ENCODE results near the gene RHOJ. TPM values are rescaled to one million over a fixed set of nuclear protein-coding genes. Genes with fewer than 3 reads are reported as not detected.
"Not testable (repeated sequence)": the region's sequence is repeated elsewhere in the genome, so short reads cannot be mapped to it uniquely, and the experiment has no call there.

The RHOJ gene
- total and polyA plus RNA-seq, 8 donors: 21.5 to 66.7 (median 60.2) TPM

GRCh38 chr14:63164108-63164683 lies 40.0 kb upstream of the RHOJ start:
- no peaks in the 10 kb centered on the region for H3K36me3 ChIP-seq
- H3K4me3 ChIP-seq: no peak overlapping the region
- H3K27ac ChIP-seq: no peak overlapping the region
- no peaks in the 10 kb centered on the region for H3K4me1 ChIP-seq
- TF ChIP-seq, protein P1, sequence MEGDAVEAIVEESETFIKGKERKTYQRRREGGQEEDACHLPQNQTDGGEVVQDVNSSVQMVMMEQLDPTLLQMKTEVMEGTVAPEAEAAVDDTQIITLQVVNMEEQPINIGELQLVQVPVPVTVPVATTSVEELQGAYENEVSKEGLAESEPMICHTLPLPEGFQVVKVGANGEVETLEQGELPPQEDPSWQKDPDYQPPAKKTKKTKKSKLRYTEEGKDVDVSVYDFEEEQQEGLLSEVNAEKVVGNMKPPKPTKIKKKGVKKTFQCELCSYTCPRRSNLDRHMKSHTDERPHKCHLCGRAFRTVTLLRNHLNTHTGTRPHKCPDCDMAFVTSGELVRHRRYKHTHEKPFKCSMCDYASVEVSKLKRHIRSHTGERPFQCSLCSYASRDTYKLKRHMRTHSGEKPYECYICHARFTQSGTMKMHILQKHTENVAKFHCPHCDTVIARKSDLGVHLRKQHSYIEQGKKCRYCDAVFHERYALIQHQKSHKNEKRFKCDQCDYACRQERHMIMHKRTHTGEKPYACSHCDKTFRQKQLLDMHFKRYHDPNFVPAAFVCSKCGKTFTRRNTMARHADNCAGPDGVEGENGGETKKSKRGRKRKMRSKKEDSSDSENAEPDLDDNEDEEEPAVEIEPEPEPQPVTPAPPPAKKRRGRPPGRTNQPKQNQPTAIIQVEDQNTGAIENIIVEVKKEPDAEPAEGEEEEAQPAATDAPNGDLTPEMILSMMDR (IDR thresholded peaks at IDR 0.05): no peak
- DNase-seq (no peak), ATAC-seq (no peak)
- peaks cover 0 to 15% of the 10 kb centered on the region in 2 donors for H3K9me3 ChIP-seq
- no peaks in the 10 kb centered on the region for H3K27me3 ChIP-seq
- intact Hi-C loops (cut with DNase I): no loop called here

GRCh38 chr14:63165267-63165666 lies 39.0 kb upstream of the RHOJ start:
- H3K4me3 ChIP-seq; intact Hi-C loops (cut with DNase I); DNase-seq; H3K36me3 ChIP-seq; H3K27me3 ChIP-seq; ATAC-seq; H3K4me1 ChIP-seq; H3K27ac ChIP-seq: not testable (repeated sequence)
- peaks cover 0 to 15% of the 10 kb centered on the region in 2 donors for H3K9me3 ChIP-seq

- Histone ChIP-seq H3K27ac (no peak overlapping the region), H3K36me3 (no peaks in the 10 kb centered on the region), H3K4me3 (no peak overlapping the region), H3K27me3 (no peaks in the 10 kb centered on the region), H3K9me3 (peaks cover 0 to 15% of the 10 kb centered on the region in 2 donors), H3K4me1 (no peaks in the 10 kb centered on the region)
- TF ChIP-seq, protein P1 (IDR thresholded peaks at IDR 0.05): no peak
- no peak for DNase-seq
- intact Hi-C loops (cut with DNase I): no loop called here
- no peak for ATAC-seq
Measured at GRCh38 chr14:63167044-63167443, 37.2 kb upstream of the RHOJ start.

DNA sequence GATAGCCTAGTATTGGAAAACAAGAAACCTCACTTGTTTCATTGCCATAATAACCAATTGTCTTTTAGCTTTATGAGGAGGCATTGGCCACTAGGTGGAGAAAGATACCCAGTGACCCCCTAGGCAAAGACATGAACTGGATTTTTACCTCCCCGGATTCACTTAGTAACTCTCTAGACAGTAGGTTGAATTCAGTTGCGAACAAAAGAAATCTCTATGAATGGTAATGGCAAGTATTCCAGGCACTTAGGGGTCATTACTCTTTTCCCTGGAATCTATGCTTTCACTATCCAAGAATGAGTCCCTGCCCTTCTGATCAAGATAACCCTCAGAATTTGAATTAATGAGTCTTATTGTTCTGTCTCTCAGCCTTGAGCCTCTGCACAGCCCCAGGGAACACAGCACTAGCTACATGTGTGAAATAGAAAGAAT lies 29.5 kb upstream of the RHOJ start:
- no peaks in the 10 kb centered on the region for H3K36me3 ChIP-seq
- TF ChIP-seq, protein P1 (IDR thresholded peaks at IDR 0.05): peak in 1 of 2 donors; percentile 59
- H3K4me3 ChIP-seq: no peak overlapping the region
- no peaks in the 10 kb centered on the region for H3K4me1 ChIP-seq
- peak; percentile 53 for ATAC-seq
- peak in 1 of 4 donors; percentile 53 for DNase-seq
- H3K27me3 ChIP-seq: no peaks in the 10 kb centered on the region
- no peak overlapping the region for H3K27ac ChIP-seq
- intact Hi-C loops (cut with DNase I): loop anchor here in 1 of 2 donors (5.0 kb wide), 1 partner anchor 103 kb away; no protein-coding TSS in a partner anchor
- no peaks in the 10 kb centered on the region for H3K9me3 ChIP-seq

GRCh38 chr14:63175531-63175930 lies 28.7 kb upstream of the RHOJ start:
- H3K27me3 ChIP-seq: no peaks in the 10 kb centered on the region
- TF ChIP-seq, protein P1 (IDR thresholded peaks at IDR 0.05): no peak
- H3K27ac ChIP-seq: no peak overlapping the region
- no peaks in the 10 kb centered on the region for H3K36me3 ChIP-seq
- DNase-seq (no peak), ATAC-seq (no peak)
- H3K4me1 ChIP-seq: no peaks in the 10 kb centered on the region
- no peak overlapping the region for H3K4me3 ChIP-seq
- no peaks in the 10 kb centered on the region for H3K9me3 ChIP-seq
- intact Hi-C loops (cut with DNase I): loop anchor here in 1 of 2 donors (5.0 kb wide), 1 partner anchor 102 kb away; no protein-coding TSS in a partner anchor

Measured in left lung (tissue), 10 donors.